ENCODE results near the gene UXS1. TPM values are rescaled to one million over a fixed set of nuclear protein-coding genes. Genes with fewer than 3 reads are reported as not detected.

The UXS1 gene
- total RNA-seq, 1 donor from 2014 or later: 38.0 TPM

DNA sequence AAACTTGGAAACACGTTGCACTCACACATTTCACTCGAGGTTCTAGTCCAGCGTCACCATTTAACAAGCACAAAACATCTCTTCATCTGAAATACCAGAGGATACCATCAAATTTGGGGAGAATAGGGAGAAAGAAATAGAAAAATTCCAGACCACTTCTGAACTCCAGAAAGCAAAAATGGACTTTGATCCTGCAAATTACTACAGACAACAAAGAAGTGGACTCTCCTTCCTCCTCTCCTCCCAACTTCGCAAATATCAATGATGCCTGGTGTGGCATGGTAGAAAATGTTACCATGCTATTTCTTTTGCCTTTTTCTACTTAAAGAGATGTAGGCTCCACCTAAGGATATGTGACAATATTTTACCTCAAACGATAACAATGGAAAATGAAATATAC is 13.5 kb downstream of the UXS1 start:
- Mint-ChIP-seq H3K9me3 (peaks cover 6% of the 10 kb centered on the region), H3K27ac (no peak overlapping the region), H3K27me3 (ENCODE audit: insufficient read depth, low read depth) (peaks cover under 1% of the 10 kb centered on the region), H3K4me3 (no peak overlapping the region), H3K4me1 (peaks cover 5% of the 10 kb centered on the region), H3K36me3 (peaks cover 34% of the 10 kb centered on the region)
- Histone ChIP-seq H3K36me3 (no peaks in the 10 kb centered on the region), H3K27me3 (no peaks in the 10 kb centered on the region), H2AFZ (replicated peaks) (no peak overlapping the region), H3K4me2 (no peak overlapping the region), H3K27ac (no peak overlapping the region), H3K9me3 (ENCODE audit: low read depth) (no peaks in the 10 kb centered on the region), H4K20me1 (ENCODE audit: low read depth) (peaks cover 46% of the 10 kb centered on the region), H3F3A (ENCODE audit: low read depth) (no peaks in the 10 kb centered on the region), H3K79me2 (ENCODE audit: low read depth) (peaks cover 93% of the 10 kb centered on the region), H3K4me3 (no peak overlapping the region), H3K4me1 (peaks cover 3% of the 10 kb centered on the region), H3K9ac (no peak overlapping the region)
- DNase-seq (ENCODE audit: low spot score): no peak
- TF ChIP-seq EZH2phosphoT487 (IDR thresholded peaks at IDR 0.05) (no peak), EZH2 (IDR thresholded peaks at IDR 0.05) (no peak)
- TF ChIP-seq, protein P1, sequence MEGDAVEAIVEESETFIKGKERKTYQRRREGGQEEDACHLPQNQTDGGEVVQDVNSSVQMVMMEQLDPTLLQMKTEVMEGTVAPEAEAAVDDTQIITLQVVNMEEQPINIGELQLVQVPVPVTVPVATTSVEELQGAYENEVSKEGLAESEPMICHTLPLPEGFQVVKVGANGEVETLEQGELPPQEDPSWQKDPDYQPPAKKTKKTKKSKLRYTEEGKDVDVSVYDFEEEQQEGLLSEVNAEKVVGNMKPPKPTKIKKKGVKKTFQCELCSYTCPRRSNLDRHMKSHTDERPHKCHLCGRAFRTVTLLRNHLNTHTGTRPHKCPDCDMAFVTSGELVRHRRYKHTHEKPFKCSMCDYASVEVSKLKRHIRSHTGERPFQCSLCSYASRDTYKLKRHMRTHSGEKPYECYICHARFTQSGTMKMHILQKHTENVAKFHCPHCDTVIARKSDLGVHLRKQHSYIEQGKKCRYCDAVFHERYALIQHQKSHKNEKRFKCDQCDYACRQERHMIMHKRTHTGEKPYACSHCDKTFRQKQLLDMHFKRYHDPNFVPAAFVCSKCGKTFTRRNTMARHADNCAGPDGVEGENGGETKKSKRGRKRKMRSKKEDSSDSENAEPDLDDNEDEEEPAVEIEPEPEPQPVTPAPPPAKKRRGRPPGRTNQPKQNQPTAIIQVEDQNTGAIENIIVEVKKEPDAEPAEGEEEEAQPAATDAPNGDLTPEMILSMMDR (IDR thresholded peaks at IDR 0.05): no peak

DNA sequence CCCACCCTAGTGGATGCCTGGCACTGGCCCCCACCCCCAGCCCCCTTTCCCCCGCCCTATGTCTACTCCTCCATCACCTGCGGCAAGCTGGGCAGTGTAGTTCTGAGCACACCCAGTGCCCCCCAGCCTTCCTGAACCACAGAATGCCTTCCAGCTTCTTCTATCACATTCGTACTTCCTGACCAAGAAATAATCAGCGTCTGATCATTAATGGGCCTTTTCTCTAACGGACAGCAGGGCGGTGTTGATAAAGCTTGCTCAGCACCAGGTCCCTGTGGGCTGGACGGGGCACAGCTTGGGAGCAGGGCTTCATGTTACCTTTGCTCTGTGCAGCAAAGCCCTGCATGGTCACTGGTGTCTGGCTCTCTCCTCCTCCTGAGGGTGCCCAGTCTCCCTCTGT is 15.4 kb downstream of the UXS1 start:
- Histone ChIP-seq H3K4me3 (no peak overlapping the region), H3K4me1 (peaks cover 3% of the 10 kb centered on the region), H3K4me2 (no peak overlapping the region), H3K79me2 (ENCODE audit: low read depth) (peaks cover 94% of the 10 kb centered on the region), H3K27me3 (no peaks in the 10 kb centered on the region), H3K36me3 (no peaks in the 10 kb centered on the region), H2AFZ (replicated peaks) (no peak overlapping the region), H3K9me3 (ENCODE audit: low read depth) (no peaks in the 10 kb centered on the region), H3F3A (ENCODE audit: low read depth) (no peaks in the 10 kb centered on the region), H3K27ac (no peak overlapping the region), H4K20me1 (ENCODE audit: low read depth) (peaks cover 64% of the 10 kb centered on the region), H3K9ac (no peak overlapping the region)
- DNase-seq (ENCODE audit: low spot score): no peak
- H3K4me3 Mint-ChIP-seq: no peak overlapping the region
- peaks cover 7% of the 10 kb centered on the region for H3K4me1 Mint-ChIP-seq
- TF ChIP-seq, protein P1 (IDR thresholded peaks at IDR 0.05): no peak
- TF ChIP-seq EZH2phosphoT487 (IDR thresholded peaks at IDR 0.05) (no peak), EZH2 (IDR thresholded peaks at IDR 0.05) (no peak)
- peaks cover 31% of the 10 kb centered on the region for H3K36me3 Mint-ChIP-seq
- peaks cover 5% of the 10 kb centered on the region for H3K9me3 Mint-ChIP-seq
- no peak overlapping the region for H3K27ac Mint-ChIP-seq
- no peaks in the 10 kb centered on the region for H3K27me3 Mint-ChIP-seq (ENCODE audit: insufficient read depth, low read depth)

DNA sequence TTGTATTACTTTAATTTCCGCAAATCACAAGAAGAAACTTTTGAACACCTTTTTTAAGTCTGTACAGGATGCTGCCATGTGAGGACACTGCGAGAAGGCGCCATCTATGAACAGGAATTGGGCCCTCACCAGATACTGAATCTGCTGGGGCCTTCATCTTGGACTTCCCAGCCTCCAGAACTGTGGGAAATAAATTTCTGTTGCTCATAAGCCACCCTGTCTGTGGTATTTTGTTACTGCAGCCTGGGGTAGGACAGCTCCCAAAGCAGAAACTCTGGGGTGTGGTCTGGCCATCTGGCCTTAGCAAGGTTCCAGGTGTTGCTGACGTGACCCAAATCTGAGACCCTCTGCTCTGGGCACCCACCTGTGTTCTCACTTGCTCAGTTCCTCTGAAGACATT is 16.5 kb downstream of the UXS1 start:
- H3K4me1 ChIP-seq: peaks cover 3% of the 10 kb centered on the region
- H4K20me1 ChIP-seq (ENCODE audit: low read depth): peaks cover 73% of the 10 kb centered on the region
- H3K4me3 ChIP-seq: no peak overlapping the region
- no peak for DNase-seq (ENCODE audit: low spot score)
- H3K27ac Mint-ChIP-seq: no peak overlapping the region
- H3K27ac ChIP-seq: no peak overlapping the region
- TF ChIP-seq EZH2phosphoT487 (IDR thresholded peaks at IDR 0.05): no peak
- TF ChIP-seq, protein P1 (IDR thresholded peaks at IDR 0.05): no peak
- no peak for TF ChIP-seq EZH2 (IDR thresholded peaks at IDR 0.05)
- H3K27me3 ChIP-seq: no peaks in the 10 kb centered on the region
- H3K9ac ChIP-seq: no peak overlapping the region
- no peak overlapping the region for H2AFZ ChIP-seq (replicated peaks)
- H3K4me2 ChIP-seq: no peak overlapping the region
- H3K36me3 Mint-ChIP-seq: peaks cover 26% of the 10 kb centered on the region
- peaks cover 94% of the 10 kb centered on the region for H3K79me2 ChIP-seq (ENCODE audit: low read depth)
- no peaks in the 10 kb centered on the region for H3K9me3 Mint-ChIP-seq
- H3K4me3 Mint-ChIP-seq: no peak overlapping the region
- no peaks in the 10 kb centered on the region for H3K36me3 ChIP-seq
- no peaks in the 10 kb centered on the region for H3F3A ChIP-seq (ENCODE audit: low read depth)
- no peaks in the 10 kb centered on the region for H3K27me3 Mint-ChIP-seq (ENCODE audit: insufficient read depth, low read depth)
- no peaks in the 10 kb centered on the region for H3K9me3 ChIP-seq (ENCODE audit: low read depth)
- peaks cover 7% of the 10 kb centered on the region for H3K4me1 Mint-ChIP-seq

Data from neural progenitor cell (in vitro differentiated cells).